Gastroesophageal sphincter (tissue), 3 donors: ENCODE results near the gene SERPINI2.

ENCODE experiments used
- CTCF ChIP-seq, 4 experiments: fragments of 200-600 bp in 2 of 4; fragments of 450-650 bp in 2 of 4; sonication (generic) in 1 of 4; IDR thresholded peaks; one replicate each; pipeline ENCODE4 v1.5.1; 2017 to 2019; ENCODE audit warnings: antibody characterized with exemption in 4 of 4, mild to moderate bottlenecking in 2 of 4, moderate library complexity in 2 of 4
- POLR2AphosphoS5 ChIP-seq: sonication (generic); formaldehyde crosslinking; IDR thresholded peaks from one replicate; pipeline ENCODE4 v1.6.1; 2017; ENCODE audit warnings: antibody characterized with exemption

- no peak for TF ChIP-seq CTCF (IDR thresholded peaks at IDR 0.05)
- no peak for TF ChIP-seq POLR2AphosphoS5
Observed at GRCh38 chr3:167480748-167481147, 6.9 kb upstream of the SERPINI2 start.
